GM19023 (cell line): ENCODE measurements around the gene COA7.
"Not testable (repeated sequence)": the region's sequence is repeated elsewhere in the genome, so short reads cannot be mapped to it uniquely, and the experiment has no call there.

ENCODE experiments used
- ATAC-seq: cut with Tn5 transposase; IDR thresholded peaks from one replicate; pipeline ENCODE4 v1.9.1; 2021; ENCODE audit warnings: mild to moderate bottlenecking, moderate library complexity; ENCODE audit not compliant: unreplicated experiment

The COA7 gene

GRCh38 chr1:52697795-52698674 lies at the start of gene COA7:
Gene COA7, minus strand, starts transcription at chr1:52698347. Its CDS starts 21 bp downstream, at chr1:52698326.
- peak; percentile 42 for ATAC-seq

GRCh38 chr1:52747450-52747849 lies 49.3 kb upstream of the COA7 start:
- ATAC-seq = no peak

DNA sequence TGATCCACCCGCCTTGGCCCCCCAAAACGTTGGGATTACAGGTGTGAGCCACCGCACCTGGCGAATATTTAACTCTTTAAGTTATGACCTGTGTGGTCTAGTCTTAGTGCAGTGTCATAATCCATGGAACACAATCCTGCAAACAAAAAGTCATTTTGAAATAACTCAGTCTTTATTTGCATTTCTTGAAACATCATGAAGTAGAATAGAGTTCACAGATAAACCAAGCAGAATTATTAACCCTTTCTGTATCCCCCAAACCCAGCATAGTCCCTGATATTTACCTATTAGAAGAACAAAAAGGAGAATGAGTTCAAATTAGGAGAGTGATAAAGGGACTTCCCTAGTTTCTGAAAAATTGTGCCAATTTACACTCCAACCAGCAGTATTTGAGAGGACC lies 48.0 kb upstream of the COA7 start:
- ATAC-seq = no peak

- ATAC-seq = no peak
Observed at GRCh38 chr1:52741259-52741658, 43.1 kb upstream of the COA7 start.

- ATAC-seq = no peak
Observed at GRCh38 chr1:52739699-52740467, 41.7 kb upstream of the COA7 start.

DNA sequence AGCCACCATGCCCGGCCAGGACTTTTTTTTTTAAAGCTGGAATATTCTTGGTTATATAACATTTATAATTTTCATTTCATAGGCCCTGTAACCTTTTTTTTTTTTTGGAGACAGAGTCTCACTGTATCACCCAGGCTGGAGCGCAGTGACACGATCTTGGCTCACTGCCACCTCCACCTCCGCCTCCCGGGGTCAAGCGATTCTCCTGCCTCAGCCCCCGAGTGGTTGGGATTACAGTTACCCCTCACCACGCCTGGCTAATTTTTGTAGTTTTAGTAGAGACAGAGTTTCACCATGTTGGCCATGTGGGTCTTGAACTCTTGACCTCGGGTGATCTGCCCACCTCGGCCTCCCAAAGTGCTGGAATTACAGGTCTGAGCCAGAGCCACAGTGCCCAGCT lies 40.7 kb upstream of the COA7 start:
- no peak for ATAC-seq

DNA sequence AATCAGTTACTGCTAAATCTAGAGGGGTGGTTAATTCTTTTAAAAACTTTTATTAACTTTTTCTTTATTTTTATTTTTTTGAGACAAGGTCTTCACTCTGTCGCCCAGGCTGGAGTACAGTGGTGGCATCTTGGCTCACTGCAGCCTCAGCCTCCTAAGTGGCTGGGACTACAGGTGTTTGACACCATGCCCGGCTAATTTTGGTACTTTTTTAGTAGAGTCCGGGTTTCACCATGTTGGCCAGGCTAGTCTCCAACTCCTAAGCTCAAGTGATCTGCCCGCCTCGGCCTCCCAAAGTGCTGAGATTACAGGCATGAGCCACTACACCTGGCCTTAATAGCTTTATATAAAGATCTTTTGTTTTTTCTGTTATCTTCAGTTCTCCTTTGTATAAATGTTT lies 40.0 kb upstream of the COA7 start:
- no peak for ATAC-seq

DNA sequence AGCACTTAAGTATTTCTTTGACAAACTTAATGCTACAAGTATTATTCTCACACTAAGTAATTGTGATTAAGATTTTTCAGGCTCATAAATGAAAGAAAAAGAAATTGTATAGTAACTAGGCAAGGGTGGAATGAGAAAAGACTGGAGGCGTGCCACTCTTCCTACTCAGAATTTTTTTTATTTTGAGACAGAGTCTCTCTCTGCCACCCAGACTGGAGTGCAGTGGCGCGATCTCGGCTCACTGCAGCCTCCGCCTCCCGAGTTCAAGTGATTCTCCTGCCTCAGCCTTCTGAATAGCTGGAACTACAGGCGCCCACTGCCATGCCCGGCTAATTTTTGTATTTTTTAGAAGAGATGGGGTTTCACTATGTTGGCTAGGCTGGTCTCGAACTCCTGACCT lies 37.2 kb upstream of the COA7 start:
- not testable (repeated sequence) for ATAC-seq

GRCh38 chr1:52733368-52733767 lies 35.2 kb upstream of the COA7 start:
- ATAC-seq = no peak

- no peak for ATAC-seq
Observed at GRCh38 chr1:52727956-52728656, 30.0 kb upstream of the COA7 start.

GRCh38 chr1:52727114-52727586 lies 29.0 kb upstream of the COA7 start:
- no peak for ATAC-seq

GRCh38 chr1:52726265-52727113 lies 28.3 kb upstream of the COA7 start, which contains the start of gene ZYG11B:
Gene ZYG11B, plus strand, starts transcription at chr1:52726453. Its CDS starts 201 bp downstream, at chr1:52726654.
- ATAC-seq = peak; percentile 95

- no peak for ATAC-seq
Observed at GRCh38 chr1:52725903-52726264, 27.7 kb upstream of the COA7 start.

GRCh38 chr1:52723260-52723659 lies 25.1 kb upstream of the COA7 start:
- ATAC-seq = no peak

GRCh38 chr1:52715296-52715695 lies 17.1 kb upstream of the COA7 start:
- not testable (repeated sequence) for ATAC-seq

- no peak for ATAC-seq
Observed at GRCh38 chr1:52713590-52713989, 15.4 kb upstream of the COA7 start.

DNA sequence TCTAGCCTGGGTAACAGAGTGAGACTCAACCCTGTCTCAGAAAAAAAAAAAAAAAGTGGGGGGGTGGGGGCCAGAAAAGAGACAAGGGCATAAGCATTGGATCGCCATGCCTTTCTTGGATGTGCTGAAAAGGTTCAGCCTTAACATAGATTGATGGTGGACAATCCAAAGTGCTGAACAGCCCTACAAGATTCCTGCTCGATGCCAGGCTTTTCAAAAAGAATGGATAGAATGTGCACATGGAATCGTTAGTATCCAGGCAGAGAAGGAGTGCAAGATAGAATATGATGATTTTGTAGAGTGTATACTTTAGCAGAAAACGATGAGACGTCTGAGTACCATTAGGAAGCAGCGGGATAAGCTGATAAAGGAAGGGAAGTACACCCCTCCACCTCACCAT lies 10.9 kb upstream of the COA7 start:
- no peak for ATAC-seq

DNA sequence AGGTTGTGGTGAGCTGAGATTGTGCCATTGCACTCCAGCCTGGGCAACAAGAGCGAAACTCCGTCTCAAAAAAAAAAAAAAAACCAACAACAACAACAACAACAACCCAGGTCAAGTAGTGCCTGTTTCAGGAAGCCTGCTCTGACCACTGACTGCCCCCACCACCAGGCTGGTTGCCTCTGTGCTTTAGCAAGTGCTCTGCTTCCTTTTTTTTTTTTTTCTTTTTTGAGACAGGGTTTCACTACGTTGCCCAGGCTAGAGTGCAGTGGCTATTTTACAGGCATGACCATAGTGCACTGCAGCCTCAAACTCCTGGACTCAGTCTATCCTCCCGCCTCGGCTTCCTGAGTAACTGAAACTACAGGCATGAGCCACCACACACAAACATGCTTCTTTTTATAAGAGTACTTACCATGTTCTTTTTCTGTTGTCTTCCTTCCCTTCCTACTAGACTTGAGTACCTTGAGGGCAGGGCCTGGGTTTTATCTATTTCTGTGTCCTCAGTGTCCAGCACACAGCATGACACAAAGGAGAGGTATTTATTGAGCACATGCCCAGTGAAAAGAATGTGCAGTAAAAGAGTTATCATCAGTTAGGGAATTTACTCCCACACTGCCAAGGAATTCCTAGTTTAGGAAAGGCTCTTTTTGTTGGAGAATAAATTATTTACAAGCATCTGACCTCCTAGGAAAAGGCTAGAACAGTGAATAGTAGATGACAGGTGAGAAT lies 9.9 kb upstream of the COA7 start:
- ATAC-seq = no peak
